A549 (cell line): ENCODE results near the gene GRIN2C.

ENCODE experiments used
- CBX2 ChIP-seq: fragments of 200-600 bp; sonication (generic); IDR thresholded peaks from 2 replicates; pipeline ENCODE4 v1.6.1; 2016; ENCODE audit warnings: low read depth, mild to moderate bottlenecking, borderline replicate concordance
- CEBPB ChIP-seq, 2 experiments: fragments of >200 bp in 1 of 2; sonication (Bioruptor Twin) in 1 of 2; formaldehyde crosslinking in 1 of 2; IDR thresholded peaks; 2 replicates each; pipeline ENCODE4 v1.6.1; 2012 to 2016
- CTCF ChIP-seq: fragments of >200 bp; sonication (Bioruptor Twin); formaldehyde crosslinking; IDR thresholded peaks from 3 replicates; pipeline ENCODE4 v1.5.1; 2016
- EHF ChIP-seq: fragments of 250-450 bp; sonication (Bioruptor Pico); IDR thresholded peaks from 2 replicates; pipeline ENCODE4 v1.5.0; 2020; ENCODE audit warnings: mild to moderate bottlenecking
- HES2 ChIP-seq: fragments of >200 bp; sonication (Bioruptor Twin); formaldehyde crosslinking; IDR thresholded peaks from 2 replicates; pipeline ENCODE4 v1.6.1; 2016
- HOXA7 ChIP-seq: fragments of 250-450 bp; sonication (Bioruptor Pico); IDR thresholded peaks from 2 replicates; pipeline ENCODE4 v1.5.0; 2020; ENCODE audit warnings: mild to moderate bottlenecking, moderate library complexity
- MAZ ChIP-seq: fragments of 150-350 bp; IDR thresholded peaks from 2 replicates; pipeline ENCODE4 v1.6.1; 2014; ENCODE audit warnings: antibody characterized with exemption, low read depth, low read length, borderline replicate concordance
- NFE2L2 ChIP-seq: fragments of 150-350 bp; conservative IDR thresholded peaks from 2 replicates; pipeline ENCODE4 v1.6.1; 2014; ENCODE audit warnings: low read length
- NR3C1 ChIP-seq: fragments of >200 bp; sonication (Bioruptor Twin); formaldehyde crosslinking; IDR thresholded peaks from 3 replicates; pipeline ENCODE4 v1.6.1; 2017
- RAD21 ChIP-seq, 2 experiments: fragments of >200 bp in 1 of 2; sonication (Bioruptor Twin) in 1 of 2; formaldehyde crosslinking in 1 of 2; IDR thresholded peaks in 1 of 2; conservative IDR thresholded peaks in 1 of 2; 2 replicates in 1 of 2; 3 replicates in 1 of 2; pipeline ENCODE4 v1.6.1; 2012 to 2018; ENCODE audit warnings: inconsistent platforms in 1 of 2
- RCOR1 ChIP-seq: fragments of 150-350 bp; IDR thresholded peaks from 2 replicates; pipeline ENCODE4 v1.6.1; 2014; ENCODE audit warnings: antibody characterized with exemption, low read length, low read depth
- RNF2 ChIP-seq: fragments of 200-600 bp; sonication (generic); IDR thresholded peaks from 2 replicates; pipeline ENCODE4 v1.6.1; 2016; ENCODE audit warnings: low read depth, mild to moderate bottlenecking, antibody characterized with exemption, moderate library complexity, borderline replicate concordance
- SMC3 ChIP-seq: fragments of >200 bp; sonication (Bioruptor Twin); formaldehyde crosslinking; IDR thresholded peaks from 3 replicates; pipeline ENCODE4 v1.6.1; 2018; ENCODE audit warnings: inconsistent platforms

GRCh38 chr17:74822335-74822938, 37.2 kb downstream of the GRIN2C start:
- TF ChIP-seq CTCF = no peak
- TF ChIP-seq RNF2 = no peak
- TF ChIP-seq NFE2L2 = no peak
- no peak for TF ChIP-seq SMC3
- no peak for TF ChIP-seq MAZ
- no peak for TF ChIP-seq RAD21 (conservative IDR thresholded peaks at IDR 0.05 in 1 of 2, IDR thresholded peaks at IDR 0.05 in 1 of 2)
- TF ChIP-seq HOXA7 (CRISPR knock-in tag) = no peak
- no peak for TF ChIP-seq NR3C1
- TF ChIP-seq CEBPB (IDR thresholded peaks at IDR 0.05) = no peak
- no peak for TF ChIP-seq EHF
- no peak for TF ChIP-seq CBX2
- no peak for TF ChIP-seq RCOR1
- TF ChIP-seq HES2 = no peak
